LNCAP (cell line): ENCODE results near the gene KATNBL1.

Experiments used
- TF ChIP-seq, protein P1 (sequence below): fragments of 450-650 bp; IDR thresholded peaks from 2 replicates; pipeline ENCODE4 v1.5.1; 2017; ENCODE audit warnings: mild to moderate bottlenecking

Gene KATNBL1

DNA sequence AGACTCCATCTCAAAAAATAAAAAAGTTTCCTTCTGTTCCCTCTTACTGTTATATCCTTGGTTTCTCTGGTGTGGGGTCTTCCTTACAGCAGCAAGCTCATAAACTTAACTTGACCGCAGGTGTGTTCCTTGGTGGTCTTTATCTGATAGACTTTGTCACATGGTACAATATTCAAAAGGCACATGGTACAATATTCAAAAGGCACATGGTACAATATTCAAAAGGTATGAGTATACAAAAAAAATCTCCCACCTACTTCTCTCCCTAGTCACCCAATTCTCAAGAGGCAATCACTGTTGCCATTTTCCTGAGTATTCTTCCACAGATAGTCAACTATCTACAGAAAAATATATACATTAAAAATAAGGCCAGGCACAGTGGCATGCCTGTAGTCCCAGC is 103.5 kb downstream of the KATNBL1 start:
- TF ChIP-seq, protein P1, sequence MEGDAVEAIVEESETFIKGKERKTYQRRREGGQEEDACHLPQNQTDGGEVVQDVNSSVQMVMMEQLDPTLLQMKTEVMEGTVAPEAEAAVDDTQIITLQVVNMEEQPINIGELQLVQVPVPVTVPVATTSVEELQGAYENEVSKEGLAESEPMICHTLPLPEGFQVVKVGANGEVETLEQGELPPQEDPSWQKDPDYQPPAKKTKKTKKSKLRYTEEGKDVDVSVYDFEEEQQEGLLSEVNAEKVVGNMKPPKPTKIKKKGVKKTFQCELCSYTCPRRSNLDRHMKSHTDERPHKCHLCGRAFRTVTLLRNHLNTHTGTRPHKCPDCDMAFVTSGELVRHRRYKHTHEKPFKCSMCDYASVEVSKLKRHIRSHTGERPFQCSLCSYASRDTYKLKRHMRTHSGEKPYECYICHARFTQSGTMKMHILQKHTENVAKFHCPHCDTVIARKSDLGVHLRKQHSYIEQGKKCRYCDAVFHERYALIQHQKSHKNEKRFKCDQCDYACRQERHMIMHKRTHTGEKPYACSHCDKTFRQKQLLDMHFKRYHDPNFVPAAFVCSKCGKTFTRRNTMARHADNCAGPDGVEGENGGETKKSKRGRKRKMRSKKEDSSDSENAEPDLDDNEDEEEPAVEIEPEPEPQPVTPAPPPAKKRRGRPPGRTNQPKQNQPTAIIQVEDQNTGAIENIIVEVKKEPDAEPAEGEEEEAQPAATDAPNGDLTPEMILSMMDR, result no peak

DNA sequence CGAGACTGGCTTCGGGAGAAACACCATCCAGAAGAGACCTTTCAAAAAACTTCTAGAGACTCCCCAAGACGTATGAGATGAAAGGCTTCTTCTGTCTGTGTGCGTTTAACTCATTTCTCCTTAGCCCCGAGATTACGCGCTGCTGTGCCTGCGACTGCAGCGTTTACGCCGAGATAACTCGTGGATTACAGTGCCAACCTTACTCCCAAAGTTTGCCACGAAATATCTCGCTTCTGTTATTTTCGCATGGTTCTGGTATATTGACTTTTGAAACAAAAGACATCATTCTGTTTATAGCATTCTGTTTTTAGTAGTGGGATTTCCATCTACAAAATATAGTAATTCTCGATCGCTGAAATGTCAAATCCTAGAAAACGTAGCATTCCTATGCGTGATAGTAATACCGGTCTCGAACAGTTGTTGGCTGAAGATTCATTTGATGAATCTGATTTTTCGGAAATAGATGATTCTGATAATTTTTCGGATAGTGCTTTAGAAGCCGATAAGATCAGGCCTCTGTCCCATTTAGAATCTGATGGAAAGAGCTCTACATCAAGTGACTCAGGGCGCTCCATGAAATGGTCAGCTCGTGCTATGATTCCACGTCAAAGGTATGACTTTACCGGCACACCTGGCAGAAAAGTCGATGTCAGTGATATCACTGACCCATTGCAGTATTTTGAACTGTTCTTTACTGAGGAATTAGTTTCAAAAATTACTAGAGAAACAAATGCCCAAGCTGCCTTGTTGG is 107.5 kb downstream of the KATNBL1 start:
- TF ChIP-seq, protein P1, result no peak

DNA sequence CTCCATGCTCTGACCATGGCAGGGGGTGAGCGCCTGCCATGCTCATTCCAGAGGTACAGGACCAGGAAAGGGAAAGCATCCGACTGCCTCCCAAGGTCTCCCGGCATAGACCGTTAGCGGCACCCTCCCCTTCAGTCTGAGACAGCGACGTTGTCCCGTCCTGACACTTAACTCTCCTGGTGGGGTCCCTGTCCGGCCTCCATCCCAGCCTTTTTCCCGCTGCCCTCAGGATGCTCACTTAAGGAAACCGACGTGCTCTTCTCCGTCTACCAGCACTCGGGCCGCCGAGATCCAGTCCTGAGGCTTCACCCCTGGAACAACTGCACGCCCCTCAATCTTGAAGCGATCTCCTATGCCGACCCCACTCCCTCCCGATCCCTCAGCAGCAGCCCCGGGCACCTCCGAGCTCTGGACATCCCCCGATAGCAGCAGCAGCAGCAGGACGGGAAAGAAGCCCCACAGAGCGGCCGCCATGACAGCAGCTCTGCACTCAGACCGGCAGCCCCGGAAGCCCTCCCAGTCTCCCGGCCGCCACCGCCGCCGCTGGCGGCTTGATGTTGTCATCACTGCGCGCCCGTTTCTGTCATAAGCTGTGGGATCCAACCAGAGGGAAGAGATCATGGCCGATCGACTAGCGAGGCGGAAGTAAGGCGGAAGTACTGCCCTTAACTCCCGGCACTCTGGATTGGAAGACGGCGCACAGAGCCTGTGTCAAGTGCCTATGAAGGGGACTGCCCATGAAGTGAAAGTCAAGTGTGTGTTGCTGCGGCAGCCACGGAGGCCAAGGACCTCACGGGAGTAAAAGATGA is 108.3 kb downstream of the KATNBL1 start, which contains the start of the genes EMC7 and PGBD4:
Gene EMC7 (minus strand): TSS at position 497 of the 809 bp plus-strand sequence. CDS start 23 bp downstream, at position 474.
Gene PGBD4 (plus strand): TSS at position 718 of the 809 bp plus-strand sequence. CDS start 449 bp downstream, outside the sequence.
- TF ChIP-seq, protein P1, result no peak

DNA sequence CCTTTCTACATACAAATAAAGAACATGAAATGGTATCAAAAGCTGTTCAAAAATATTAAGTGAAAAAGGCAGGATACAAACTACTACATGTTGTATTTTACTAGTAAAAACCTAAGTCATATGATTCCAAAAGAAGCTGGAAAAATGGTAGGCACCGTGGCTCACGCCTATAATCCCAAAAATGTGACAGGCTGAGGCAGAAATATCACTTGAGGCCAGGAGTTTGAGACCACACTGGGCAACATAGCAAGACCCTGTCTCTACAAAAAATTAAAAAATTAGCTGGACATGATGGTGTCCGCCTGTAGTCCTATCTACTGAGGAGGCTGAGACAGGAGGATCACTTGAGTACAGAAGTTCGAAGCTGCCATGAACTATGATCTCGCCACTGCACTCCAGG is 110.0 kb downstream of the KATNBL1 start:
- TF ChIP-seq, protein P1, result no peak
